Measurements from ENCODE around the gene EZH1.

DNA sequence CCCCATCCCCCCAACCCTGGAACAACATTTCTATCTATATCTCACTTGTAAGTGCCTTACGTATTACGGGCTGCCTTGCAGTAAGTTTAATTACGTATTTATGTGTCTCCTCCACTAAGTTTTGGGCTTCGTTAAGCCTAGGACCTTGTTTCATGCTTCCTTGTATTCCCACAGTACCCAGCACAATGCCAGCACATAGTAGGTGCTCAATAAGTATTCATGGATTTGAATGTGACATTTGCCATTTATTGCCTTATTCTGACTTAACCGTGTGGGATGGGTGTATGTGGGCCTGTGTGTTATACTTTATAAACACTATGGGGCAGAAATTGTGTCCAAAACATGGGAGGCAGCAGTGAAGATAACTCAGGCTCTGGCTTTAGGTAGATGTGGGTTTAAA is 47.7 kb upstream of the EZH1 start:
- TF ChIP-seq, protein P1, sequence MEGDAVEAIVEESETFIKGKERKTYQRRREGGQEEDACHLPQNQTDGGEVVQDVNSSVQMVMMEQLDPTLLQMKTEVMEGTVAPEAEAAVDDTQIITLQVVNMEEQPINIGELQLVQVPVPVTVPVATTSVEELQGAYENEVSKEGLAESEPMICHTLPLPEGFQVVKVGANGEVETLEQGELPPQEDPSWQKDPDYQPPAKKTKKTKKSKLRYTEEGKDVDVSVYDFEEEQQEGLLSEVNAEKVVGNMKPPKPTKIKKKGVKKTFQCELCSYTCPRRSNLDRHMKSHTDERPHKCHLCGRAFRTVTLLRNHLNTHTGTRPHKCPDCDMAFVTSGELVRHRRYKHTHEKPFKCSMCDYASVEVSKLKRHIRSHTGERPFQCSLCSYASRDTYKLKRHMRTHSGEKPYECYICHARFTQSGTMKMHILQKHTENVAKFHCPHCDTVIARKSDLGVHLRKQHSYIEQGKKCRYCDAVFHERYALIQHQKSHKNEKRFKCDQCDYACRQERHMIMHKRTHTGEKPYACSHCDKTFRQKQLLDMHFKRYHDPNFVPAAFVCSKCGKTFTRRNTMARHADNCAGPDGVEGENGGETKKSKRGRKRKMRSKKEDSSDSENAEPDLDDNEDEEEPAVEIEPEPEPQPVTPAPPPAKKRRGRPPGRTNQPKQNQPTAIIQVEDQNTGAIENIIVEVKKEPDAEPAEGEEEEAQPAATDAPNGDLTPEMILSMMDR (IDR thresholded peaks at IDR 0.05), result no peak
- TF ChIP-seq POLR2A (IDR thresholded peaks at IDR 0.05) (no peak), EP300 (IDR thresholded peaks at IDR 0.05) (no peak), POLR2AphosphoS5 (IDR thresholded peaks at IDR 0.05) (no peak)

All from upper lobe of left lung (tissue), 4 donors.